ENCODE measurements around the gene PRR33. TPM values are rescaled to one million over a fixed set of nuclear protein-coding genes. Genes with fewer than 3 reads are reported as not detected.

PRR33 gene
- total and polyA plus RNA-seq, 10 of the 15 experiments (the other 5 are each of a cell fraction or from before 2014, with no cell fraction given) = 0.02 to 1.0 (median 0.38) TPM; not detected in 6

GRCh38 chr11:1860108-1860507 lies 31.6 kb downstream of the PRR33 start (continued):
- TF ChIP-seq CUX1 (IDR thresholded peaks at IDR 0.05; ENCODE audit: insufficient replicate concordance, low read depth, low read length) (no peak), ZSCAN29 (IDR thresholded peaks at IDR 0.05) (no peak), PRDM15 (CRISPR knock-in tag; IDR thresholded peaks at IDR 0.05) (no peak), RAD21 (IDR thresholded peaks at IDR 0.05; ENCODE audit: insufficient read depth, low read depth, low read length) (no peak), IRF5 (IDR thresholded peaks at IDR 0.05; ENCODE audit: borderline replicate concordance) (no peak), TCF3 (IDR thresholded peaks at IDR 0.05; ENCODE audit: borderline replicate concordance, insufficient read depth, low read depth, low read length) (no peak)
